ENCODE data around the gene ATP8A2. TPM values are rescaled to one million over a fixed set of nuclear protein-coding genes. Genes with fewer than 3 reads are reported as not detected.

The ATP8A2 gene
- total RNA-seq, 1 donor from 2014 or later = 0.40 TPM

DNA sequence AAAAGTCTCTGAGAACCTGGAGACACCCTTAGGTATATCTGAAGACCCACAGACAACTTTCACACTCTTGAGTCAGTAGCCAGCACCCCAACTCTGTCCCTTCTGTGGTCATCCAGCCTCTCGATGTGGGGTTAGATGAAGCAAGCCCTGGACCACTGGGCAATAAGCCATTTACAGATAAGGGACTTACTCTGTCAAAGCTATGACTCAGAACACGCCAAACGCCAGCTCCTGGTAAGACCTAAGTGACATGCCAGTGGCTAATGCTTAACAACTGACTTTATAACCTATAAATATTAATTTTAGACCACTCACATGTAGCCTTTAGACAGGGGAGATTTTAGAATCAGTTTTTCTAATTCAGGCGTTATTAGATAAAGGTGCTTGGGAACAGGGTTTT lies 594.3 kb downstream of the ATP8A2 start:
- H3K27ac Mint-ChIP-seq = no peak overlapping the region
- intact Hi-C loops (cut with micrococcal nuclease) = no loop called here
- H3K4me1 Mint-ChIP-seq = peaks cover 7% of the 10 kb centered on the region
- H3K9me3 Mint-ChIP-seq = no peaks in the 10 kb centered on the region
- no peaks in the 10 kb centered on the region for H3K36me3 Mint-ChIP-seq (ENCODE audit: low read depth)
- no peak for DNase-seq
- no peaks in the 10 kb centered on the region for H3K27me3 Mint-ChIP-seq
- H3K4me3 Mint-ChIP-seq = no peak overlapping the region

GRCh38 chr13:25967144-25967543 lies 595.4 kb downstream of the ATP8A2 start:
- Mint-ChIP-seq H3K4me1 (peaks cover 16% of the 10 kb centered on the region), H3K9me3 (no peaks in the 10 kb centered on the region), H3K36me3 (ENCODE audit: low read depth) (no peaks in the 10 kb centered on the region), H3K27ac (no peak overlapping the region), H3K27me3 (no peaks in the 10 kb centered on the region), H3K4me3 (no peak overlapping the region)
- intact Hi-C loops (cut with micrococcal nuclease) = no loop called here
- DNase-seq = no peak

DNA sequence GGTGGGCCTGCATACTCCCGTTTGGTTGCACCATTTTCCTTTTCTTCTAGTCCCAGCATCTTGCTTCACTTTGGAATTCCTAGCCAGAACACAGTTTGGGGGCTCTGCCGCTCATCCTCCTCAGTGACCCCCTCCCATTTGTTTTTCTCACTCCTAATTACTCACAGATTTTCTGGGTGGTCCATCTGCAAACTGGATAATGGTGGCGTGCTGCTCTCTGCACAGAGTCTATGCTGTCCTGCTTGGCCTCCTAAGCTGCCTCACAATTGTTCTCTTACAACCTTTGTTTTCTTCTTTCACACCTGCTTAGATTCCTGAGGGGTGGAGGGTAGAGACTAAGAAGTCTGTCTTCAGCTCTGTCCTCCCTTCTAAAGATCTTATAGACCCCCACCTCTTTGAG lies 599.3 kb downstream of the ATP8A2 start:
- H3K9me3 Mint-ChIP-seq = no peaks in the 10 kb centered on the region
- no peak for DNase-seq
- H3K27ac Mint-ChIP-seq = peak overlapping the region; percentile 51
- H3K36me3 Mint-ChIP-seq (ENCODE audit: low read depth) = no peaks in the 10 kb centered on the region
- H3K4me1 Mint-ChIP-seq = peaks cover 42% of the 10 kb centered on the region
- no peaks in the 10 kb centered on the region for H3K27me3 Mint-ChIP-seq
- H3K4me3 Mint-ChIP-seq = peak overlapping the region; percentile 36
- intact Hi-C loops (cut with micrococcal nuclease) = loop anchor here (5.0 to 10.0 kb wide), 4 partner anchors 69 to 209 kb away; partner anchors contain the start of gene SHISA2

DNA sequence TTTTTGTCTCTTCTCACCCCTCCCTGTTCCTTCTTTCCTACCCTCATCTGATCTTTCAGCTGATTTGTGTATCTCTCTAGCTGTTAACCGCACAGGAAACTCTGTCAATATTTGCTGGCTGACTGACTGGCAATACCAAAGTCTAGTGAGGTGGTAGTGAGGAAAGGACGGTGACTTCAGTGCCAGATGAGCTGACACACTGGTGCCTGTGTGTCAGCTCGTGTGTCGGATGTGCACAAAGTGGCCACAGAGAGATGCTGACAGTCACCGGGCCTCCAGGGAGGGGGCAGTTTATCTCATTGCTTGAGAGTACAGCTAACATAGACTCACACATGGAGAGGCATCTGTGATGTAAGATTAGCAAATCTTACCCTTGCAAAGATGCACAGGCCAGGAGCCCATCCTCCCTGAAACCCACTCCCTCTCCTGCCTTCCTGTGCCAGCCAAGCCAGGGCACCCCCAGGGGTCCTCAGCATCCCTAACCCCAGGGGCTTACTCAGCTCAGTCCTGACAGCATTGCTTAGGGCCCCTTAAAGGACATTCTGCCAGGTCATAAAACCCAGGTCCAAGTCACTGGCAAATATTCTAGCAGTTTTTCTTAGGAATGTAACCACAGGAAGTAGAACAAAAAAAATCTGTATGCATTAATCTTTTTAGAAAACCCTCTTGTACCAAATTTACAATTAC lies 599.8 kb downstream of the ATP8A2 start:
- Mint-ChIP-seq H3K27me3 (no peaks in the 10 kb centered on the region), H3K4me1 (peaks cover 43% of the 10 kb centered on the region), H3K36me3 (ENCODE audit: low read depth) (no peaks in the 10 kb centered on the region)

GRCh38 chr13:25973085-25973484 lies 601.3 kb downstream of the ATP8A2 start:
- peaks cover 48% of the 10 kb centered on the region for H3K4me1 Mint-ChIP-seq
- H3K9me3 Mint-ChIP-seq = no peaks in the 10 kb centered on the region
- H3K36me3 Mint-ChIP-seq (ENCODE audit: low read depth) = no peaks in the 10 kb centered on the region
- peak overlapping the region; percentile 67 for H3K4me3 Mint-ChIP-seq
- intact Hi-C loops (cut with micrococcal nuclease) = loop anchor here (5.0 to 10.0 kb wide), 4 partner anchors 71 to 211 kb away; partner anchors contain the start of gene SHISA2
- no peak for DNase-seq
- peak overlapping the region; percentile 42 for H3K27ac Mint-ChIP-seq
- H3K27me3 Mint-ChIP-seq = no peaks in the 10 kb centered on the region

More for the DNA sequence above, 599.8 kb downstream of the ATP8A2 start:
- Mint-ChIP-seq H3K27ac (peak overlapping the region; percentile 51), H3K9me3 (no peaks in the 10 kb centered on the region), H3K4me3 (peak overlapping the region; percentile 36)
- peak; percentile 83 for DNase-seq
- intact Hi-C loops (cut with micrococcal nuclease) = loop anchor here (5.0 to 10.0 kb wide), 4 partner anchors 69 to 209 kb away; partner anchors contain the start of gene SHISA2

DNA sequence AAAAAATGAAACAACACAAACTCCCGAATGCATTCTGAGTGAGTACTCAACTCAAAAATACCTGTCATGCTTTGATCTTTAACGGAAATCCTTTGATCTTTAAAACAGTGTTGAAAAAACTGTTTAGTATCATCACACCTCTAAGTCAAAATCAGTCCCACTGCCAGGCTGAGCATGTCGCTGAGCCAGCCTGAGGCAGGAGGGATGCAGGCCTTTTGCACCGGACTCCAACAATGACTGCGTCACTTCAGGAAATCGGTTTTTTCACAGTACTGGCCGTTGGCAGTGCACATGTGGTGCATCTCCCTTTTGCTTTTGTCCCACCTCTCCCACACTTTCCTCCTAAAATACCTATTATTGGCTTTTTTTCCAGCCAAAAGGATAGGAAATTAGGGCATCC lies 601.8 kb downstream of the ATP8A2 start:
- H3K4me3 Mint-ChIP-seq = peak overlapping the region; percentile 67
- peaks cover 48% of the 10 kb centered on the region for H3K4me1 Mint-ChIP-seq
- peak overlapping the region; percentile 42 for H3K27ac Mint-ChIP-seq
- intact Hi-C loops (cut with micrococcal nuclease) = loop anchor here (5.0 to 10.0 kb wide), 4 partner anchors 71 to 211 kb away; partner anchors contain the start of gene SHISA2
- DNase-seq = peak; percentile 78
- H3K36me3 Mint-ChIP-seq (ENCODE audit: low read depth) = no peaks in the 10 kb centered on the region
- no peaks in the 10 kb centered on the region for H3K27me3 Mint-ChIP-seq
- H3K9me3 Mint-ChIP-seq = no peaks in the 10 kb centered on the region

GRCh38 chr13:25977216-25977615 lies 605.4 kb downstream of the ATP8A2 start:
- Mint-ChIP-seq H3K9me3 (no peaks in the 10 kb centered on the region), H3K27ac (no peak overlapping the region), H3K27me3 (no peaks in the 10 kb centered on the region), H3K36me3 (ENCODE audit: low read depth) (no peaks in the 10 kb centered on the region), H3K4me1 (peaks cover 31% of the 10 kb centered on the region), H3K4me3 (no peak overlapping the region)
- DNase-seq = no peak
- intact Hi-C loops (cut with micrococcal nuclease) = loop anchor here (10.0 kb wide), 1 partner anchor 78 kb away; the partner anchor contains the start of gene SHISA2

DNA sequence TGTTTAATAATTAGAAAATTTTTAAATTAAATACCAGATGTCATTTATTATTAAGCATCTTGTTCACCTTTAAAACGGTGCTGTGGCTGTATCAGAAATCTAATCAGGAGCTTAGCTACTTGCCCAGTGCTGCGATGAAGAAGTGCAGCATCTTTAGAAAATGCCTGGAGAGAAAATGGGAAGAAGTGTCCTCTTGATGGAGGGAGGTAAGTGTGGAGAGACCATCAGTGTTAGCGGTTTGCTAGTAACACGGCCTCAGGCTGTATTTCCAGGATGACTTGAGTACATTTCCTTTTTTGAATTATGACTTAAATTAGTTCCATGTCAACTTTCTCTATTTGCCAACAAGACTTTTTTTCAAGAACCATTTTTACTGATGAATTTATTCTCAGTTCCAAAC lies 605.9 kb downstream of the ATP8A2 start:
- no peak for DNase-seq
- Mint-ChIP-seq H3K9me3 (no peaks in the 10 kb centered on the region), H3K27me3 (no peaks in the 10 kb centered on the region), H3K4me3 (no peak overlapping the region), H3K4me1 (peaks cover 27% of the 10 kb centered on the region), H3K36me3 (ENCODE audit: low read depth) (no peaks in the 10 kb centered on the region), H3K27ac (no peak overlapping the region)
- intact Hi-C loops (cut with micrococcal nuclease) = loop anchor here (10.0 kb wide), 1 partner anchor 77 kb away; the partner anchor contains the start of gene SHISA2

- Mint-ChIP-seq H3K27me3 (no peaks in the 10 kb centered on the region), H3K4me3 (no peak overlapping the region), H3K9me3 (no peaks in the 10 kb centered on the region), H3K27ac (no peak overlapping the region), H3K4me1 (peaks cover 16% of the 10 kb centered on the region), H3K36me3 (ENCODE audit: low read depth) (no peaks in the 10 kb centered on the region)
- intact Hi-C loops (cut with micrococcal nuclease) = loop anchor here (10.0 kb wide), 1 partner anchor 76 kb away; the partner anchor contains the start of gene SHISA2
- DNase-seq = no peak
Observed at GRCh38 chr13:25978961-25979360, 607.2 kb downstream of the ATP8A2 start.

DNA sequence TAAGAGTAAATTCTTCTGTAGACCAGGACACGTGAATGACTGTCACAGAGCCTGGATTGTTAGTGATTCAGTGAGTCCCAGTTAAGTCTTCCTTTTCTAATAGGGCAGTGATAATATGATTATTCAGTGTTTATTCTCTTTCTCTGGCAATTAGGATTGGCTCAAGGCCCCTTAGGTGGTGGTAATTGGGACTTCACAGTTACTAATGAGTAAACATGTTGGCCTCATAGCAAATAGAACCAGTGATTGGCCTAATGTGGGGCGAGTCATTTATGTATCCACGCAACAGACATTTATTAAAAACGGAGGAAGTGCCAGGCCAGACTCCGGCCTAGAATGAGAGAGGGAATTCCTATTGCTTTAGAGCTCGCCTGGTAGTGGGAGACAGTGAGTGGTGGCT lies 607.6 kb downstream of the ATP8A2 start:
- Mint-ChIP-seq H3K9me3 (no peaks in the 10 kb centered on the region), H3K27ac (no peak overlapping the region), H3K4me3 (no peak overlapping the region), H3K27me3 (no peaks in the 10 kb centered on the region), H3K4me1 (peaks cover 12% of the 10 kb centered on the region), H3K36me3 (ENCODE audit: low read depth) (no peaks in the 10 kb centered on the region)
- intact Hi-C loops (cut with micrococcal nuclease) = loop anchor here (10.0 kb wide), 1 partner anchor 75 kb away; the partner anchor contains the start of gene SHISA2
- DNase-seq = no peak

GRCh38 chr13:25980255-25980654 lies 608.5 kb downstream of the ATP8A2 start:
- H3K36me3 Mint-ChIP-seq (ENCODE audit: low read depth) = no peaks in the 10 kb centered on the region
- H3K27me3 Mint-ChIP-seq = no peaks in the 10 kb centered on the region
- H3K4me3 Mint-ChIP-seq = no peak overlapping the region
- intact Hi-C loops (cut with micrococcal nuclease) = no loop called here
- no peak overlapping the region for H3K27ac Mint-ChIP-seq
- H3K4me1 Mint-ChIP-seq = peaks cover 6% of the 10 kb centered on the region
- H3K9me3 Mint-ChIP-seq = no peaks in the 10 kb centered on the region
- peak; percentile 52 for DNase-seq

DNA sequence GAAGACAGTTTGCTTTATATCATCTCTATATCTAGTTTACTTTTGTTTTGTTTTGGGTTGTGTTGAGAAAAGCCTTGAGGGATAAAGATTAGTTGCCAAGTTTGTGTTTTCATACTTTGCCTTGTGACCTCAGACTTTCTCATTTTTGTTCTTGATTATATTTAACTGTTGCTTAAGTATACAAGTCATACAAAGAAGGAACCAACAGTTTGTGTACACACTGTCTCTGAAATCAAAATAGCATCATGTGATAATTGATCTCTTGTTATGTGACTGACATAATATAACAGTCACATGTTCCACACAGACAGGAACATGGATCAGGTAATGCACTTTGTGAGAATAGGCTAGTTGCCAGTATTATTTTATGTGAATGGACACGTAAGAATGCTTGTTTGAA lies 609.3 kb downstream of the ATP8A2 start:
- Mint-ChIP-seq H3K4me1 (peaks cover 6% of the 10 kb centered on the region), H3K27me3 (no peaks in the 10 kb centered on the region), H3K9me3 (no peaks in the 10 kb centered on the region), H3K27ac (no peak overlapping the region), H3K36me3 (ENCODE audit: low read depth) (no peaks in the 10 kb centered on the region), H3K4me3 (no peak overlapping the region)
- no peak for DNase-seq
- intact Hi-C loops (cut with micrococcal nuclease) = no loop called here

- intact Hi-C loops (cut with micrococcal nuclease) = no loop called here
- peaks cover 5% of the 10 kb centered on the region for H3K9me3 Mint-ChIP-seq
- no peaks in the 10 kb centered on the region for H3K4me1 Mint-ChIP-seq
- H3K4me3 Mint-ChIP-seq = no peak overlapping the region
- H3K27me3 Mint-ChIP-seq = no peaks in the 10 kb centered on the region
- no peak for DNase-seq
- no peaks in the 10 kb centered on the region for H3K36me3 Mint-ChIP-seq (ENCODE audit: low read depth)
- no peak overlapping the region for H3K27ac Mint-ChIP-seq
Observed at GRCh38 chr13:25982907-25983306, 611.1 kb downstream of the ATP8A2 start.

DNA sequence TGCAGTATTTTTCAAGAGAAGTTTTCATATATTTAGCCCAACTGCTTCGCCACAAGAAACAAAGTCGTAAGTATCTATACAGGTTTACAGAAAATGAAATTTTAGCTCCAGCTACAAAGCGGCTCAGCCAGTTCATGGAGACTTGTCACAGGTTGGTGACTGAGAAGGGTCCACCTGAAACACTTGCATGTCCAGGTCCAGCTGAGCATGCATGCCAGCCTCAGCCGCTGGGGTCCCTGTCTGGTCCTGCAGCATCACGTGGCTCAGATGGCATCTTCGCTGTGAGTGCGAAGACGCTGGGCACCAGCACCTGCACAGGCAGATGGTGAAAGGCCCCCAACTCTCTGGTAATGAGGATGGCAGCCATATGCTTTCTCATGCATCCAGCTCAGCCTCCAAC lies 616.2 kb downstream of the ATP8A2 start:
- no peak overlapping the region for H3K4me3 Mint-ChIP-seq
- no peaks in the 10 kb centered on the region for H3K4me1 Mint-ChIP-seq
- no peak overlapping the region for H3K27ac Mint-ChIP-seq
- H3K9me3 Mint-ChIP-seq = peaks cover 12% of the 10 kb centered on the region
- intact Hi-C loops (cut with micrococcal nuclease) = no loop called here
- no peaks in the 10 kb centered on the region for H3K27me3 Mint-ChIP-seq
- no peak for DNase-seq
- no peaks in the 10 kb centered on the region for H3K36me3 Mint-ChIP-seq (ENCODE audit: low read depth)

Data from activated CD4-positive, alpha-beta T cell treated with anti-CD3 and anti-CD28 coated beads, Interleukin-2, amount 10 ng/mL, durations not matched to agents 24 days and 14 days (primary cell).